Mesenchymal stem cell (in vitro differentiated cells and primary cell): ENCODE results near the gene AGAP3.

ENCODE experiments used
- DNase-seq: peaks from one replicate; pipeline ENCODE4 v3.0.0-alpha.2; 2013
- H2AFZ ChIP-seq: one replicate; pipeline ENCODE4 v1.6.1; 2013; ENCODE audit warnings: low read depth, mild to moderate bottlenecking, control low read depth, inconsistent platforms, low read length, moderate library complexity
- H2AK5ac ChIP-seq: 2 replicates; pipeline ENCODE4 v1.6.1; 2013; ENCODE audit warnings: low read length, moderate library complexity, mild to moderate bottlenecking, inconsistent platforms; ENCODE audit not compliant: severe bottlenecking
- H2BK120ac ChIP-seq: one replicate; pipeline ENCODE4 v1.6.1; 2013; ENCODE audit warnings: low read depth, mild to moderate bottlenecking, inconsistent platforms, low read length, moderate library complexity
- H2BK12ac ChIP-seq, 2 experiments: one replicate each; pipeline ENCODE4 v1.6.1; 2013; ENCODE audit warnings: inconsistent platforms in 2 of 2, low read length in 2 of 2, mild to moderate bottlenecking in 2 of 2, moderate library complexity in 2 of 2, control low read depth in 1 of 2
- H2BK15ac ChIP-seq: one replicate; pipeline ENCODE4 v1.6.1; 2013; ENCODE audit warnings: mild to moderate bottlenecking, low read depth, inconsistent platforms; ENCODE audit not compliant: poor library complexity, severe bottlenecking
- H2BK5ac ChIP-seq: 2 replicates; pipeline ENCODE4 v1.6.1; 2013; ENCODE audit warnings: low read depth, mild to moderate bottlenecking, low read length, control low read depth, inconsistent platforms; ENCODE audit not compliant: poor library complexity, severe bottlenecking
- H3K14ac ChIP-seq, 2 experiments: one replicate each; pipeline ENCODE4 v1.6.1; 2013; ENCODE audit warnings: inconsistent platforms in 2 of 2, low read length in 2 of 2, control low read depth in 1 of 2, mild to moderate bottlenecking in 1 of 2, moderate library complexity in 1 of 2
- H3K18ac ChIP-seq, 2 experiments: one replicate each; pipeline ENCODE4 v1.6.1; 2013; ENCODE audit warnings: inconsistent platforms in 2 of 2, low read length in 2 of 2, control low read depth in 1 of 2, low read depth in 1 of 2, mild to moderate bottlenecking in 1 of 2
- H3K23ac ChIP-seq, 2 experiments: one replicate each; pipeline ENCODE4 v1.6.1; 2013; ENCODE audit warnings: inconsistent platforms in 2 of 2, low read length in 2 of 2, mild to moderate bottlenecking in 2 of 2, moderate library complexity in 2 of 2, control low read depth in 1 of 2
- H3K27ac ChIP-seq: 2 replicates; pipeline ENCODE4 v1.5.1; 2013; ENCODE audit warnings: mild to moderate bottlenecking, moderate library complexity, low read length, control low read depth, inconsistent platforms; ENCODE audit not compliant: poor library complexity, severe bottlenecking
- H3K27me3 ChIP-seq, 2 experiments: 2 replicates each; pipeline versions ENCODE4 v1.6.1 to v1.7.0; 2013; ENCODE audit warnings: low read length in 2 of 2, mild to moderate bottlenecking in 2 of 2, moderate library complexity in 2 of 2, control low read depth in 1 of 2, inconsistent platforms in 1 of 2; ENCODE audit not compliant: control insufficient read depth in 1 of 2, insufficient read depth in 1 of 2
- H3K36me3 ChIP-seq, 2 experiments: 2 replicates each; pipeline versions ENCODE4 v1.6.1 to v1.7.0; 2013; ENCODE audit warnings: low read length in 2 of 2, control low read depth in 1 of 2, inconsistent platforms in 1 of 2, low read depth in 1 of 2, mild to moderate bottlenecking in 1 of 2; ENCODE audit not compliant: insufficient read depth in 2 of 2, control insufficient read depth in 1 of 2
- H3K4ac ChIP-seq, 2 experiments: one replicate each; pipeline ENCODE4 v1.6.1; 2013; ENCODE audit warnings: inconsistent platforms in 2 of 2, low read length in 2 of 2, mild to moderate bottlenecking in 2 of 2, moderate library complexity in 2 of 2, control low read depth in 1 of 2, low read depth in 1 of 2
- H3K4me1 ChIP-seq: 2 replicates; pipeline ENCODE4 v1.6.1; 2013; ENCODE audit warnings: low read depth, low read length, control low read depth; ENCODE audit not compliant: control insufficient read depth, insufficient read depth
- H3K4me2 ChIP-seq: 2 replicates; pipeline ENCODE4 v1.6.1; 2013; ENCODE audit warnings: low read length, mild to moderate bottlenecking, inconsistent platforms; ENCODE audit not compliant: poor library complexity, severe bottlenecking
- H3K4me3 ChIP-seq, 2 experiments: 2 replicates each; pipeline versions ENCODE4 v1.5.1 to v1.7.0; 2013; ENCODE audit warnings: low read length in 2 of 2, mild to moderate bottlenecking in 2 of 2, control low read depth in 1 of 2, low read depth in 1 of 2; ENCODE audit not compliant: insufficient read depth in 1 of 2
- H3K79me1 ChIP-seq: replicated peaks from 2 replicates; pipeline ENCODE4 v1.6.1; 2013; ENCODE audit warnings: mild to moderate bottlenecking, control low read depth, low read length, inconsistent platforms; ENCODE audit not compliant: poor library complexity, severe bottlenecking
- H3K9ac ChIP-seq: 2 replicates; pipeline ENCODE4 v1.7.0; 2013; ENCODE audit warnings: mild to moderate bottlenecking, low read length, moderate library complexity
- H3K9me3 ChIP-seq: 2 replicates; pipeline ENCODE4 v1.7.0; 2013; ENCODE audit warnings: mild to moderate bottlenecking, low read length; ENCODE audit not compliant: control insufficient read depth
- H4K8ac ChIP-seq: one replicate; pipeline ENCODE4 v1.6.1; 2013; ENCODE audit warnings: inconsistent platforms, mild to moderate bottlenecking, low read length, moderate library complexity
- H4K91ac ChIP-seq: one replicate; pipeline ENCODE4 v1.6.1; 2013; ENCODE audit warnings: mild to moderate bottlenecking, low read length, inconsistent platforms
- WGBS: methylation state at CpG from one replicate; pipeline ENCODE4 v1.1.7; 2013; ENCODE audit warnings: mixed read lengths; 5-methylcytosine and 5-hydroxymethylcytosine counted together

AGAP3 gene

DNA sequence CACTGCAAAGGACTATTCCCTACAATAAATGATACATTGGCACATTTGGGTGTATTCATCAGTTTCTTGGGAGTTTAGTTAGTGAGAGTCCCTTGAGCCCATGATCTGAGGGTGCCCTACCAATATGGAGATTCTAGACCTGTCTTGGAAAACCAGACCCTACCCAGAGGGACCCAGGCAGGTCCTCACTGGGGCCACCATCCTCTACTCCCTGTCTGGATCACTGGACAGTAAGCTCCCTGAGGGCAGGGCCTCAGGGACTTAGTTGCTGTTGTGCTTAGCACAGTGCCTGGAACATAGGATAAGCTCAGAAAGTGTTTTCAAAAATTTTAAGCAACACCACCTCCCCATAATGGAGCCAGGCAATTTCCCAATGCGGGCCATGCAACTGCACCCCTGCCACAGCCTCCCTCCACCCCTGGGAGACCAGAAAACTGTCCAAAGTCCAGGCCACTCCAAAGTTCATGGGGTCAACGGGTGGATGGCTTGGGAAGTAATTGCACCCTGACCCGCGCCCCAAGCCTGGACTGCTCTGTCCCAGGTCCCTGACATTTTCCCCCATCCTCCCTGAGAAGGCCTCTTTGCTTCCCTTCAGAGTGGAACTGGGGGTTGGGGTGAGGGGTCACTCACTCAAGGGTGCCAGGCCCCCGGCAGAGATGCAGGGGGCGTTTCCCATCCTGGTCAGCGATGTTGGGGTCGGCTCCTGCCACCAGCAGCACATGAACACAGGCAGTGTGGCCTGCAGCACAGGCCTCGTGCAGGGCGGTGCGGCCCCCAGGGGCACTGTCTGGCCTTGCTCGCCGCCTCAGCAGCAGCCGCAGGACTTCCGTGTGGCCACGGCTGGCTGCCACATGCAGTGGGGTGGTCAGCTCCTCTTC is 99.7 kb downstream of the AGAP3 start:
- Histone ChIP-seq H3K18ac (no peak overlapping the region), H3K4me1 (no peaks in the 10 kb centered on the region), H3K9me3 (peaks cover 6% of the 10 kb centered on the region), H3K4me2 (no peak overlapping the region), H3K36me3 (no peaks in the 10 kb centered on the region), H3K79me1 (no peaks in the 10 kb centered on the region), H3K14ac (no peak overlapping the region), H2AFZ (no peak overlapping the region), H3K27ac (no peak overlapping the region), H2AK5ac (no peak overlapping the region), H4K91ac (no peak overlapping the region), H2BK15ac (no peak overlapping the region), H3K27me3 (peaks cover 39 to 77% of the 10 kb centered on the region in 2 experiments), H2BK120ac (no peak overlapping the region), H4K8ac (no peak overlapping the region), H2BK12ac (no peak overlapping the region), H3K9ac (no peak overlapping the region), H3K23ac (no peak overlapping the region), H3K4ac (no peak overlapping the region), H2BK5ac (no peak overlapping the region), H3K4me3 (no peak overlapping the region)
- no peak for DNase-seq
- WGBS = 86% methylated on average over 15 of the region's 16 CpGs

DNA sequence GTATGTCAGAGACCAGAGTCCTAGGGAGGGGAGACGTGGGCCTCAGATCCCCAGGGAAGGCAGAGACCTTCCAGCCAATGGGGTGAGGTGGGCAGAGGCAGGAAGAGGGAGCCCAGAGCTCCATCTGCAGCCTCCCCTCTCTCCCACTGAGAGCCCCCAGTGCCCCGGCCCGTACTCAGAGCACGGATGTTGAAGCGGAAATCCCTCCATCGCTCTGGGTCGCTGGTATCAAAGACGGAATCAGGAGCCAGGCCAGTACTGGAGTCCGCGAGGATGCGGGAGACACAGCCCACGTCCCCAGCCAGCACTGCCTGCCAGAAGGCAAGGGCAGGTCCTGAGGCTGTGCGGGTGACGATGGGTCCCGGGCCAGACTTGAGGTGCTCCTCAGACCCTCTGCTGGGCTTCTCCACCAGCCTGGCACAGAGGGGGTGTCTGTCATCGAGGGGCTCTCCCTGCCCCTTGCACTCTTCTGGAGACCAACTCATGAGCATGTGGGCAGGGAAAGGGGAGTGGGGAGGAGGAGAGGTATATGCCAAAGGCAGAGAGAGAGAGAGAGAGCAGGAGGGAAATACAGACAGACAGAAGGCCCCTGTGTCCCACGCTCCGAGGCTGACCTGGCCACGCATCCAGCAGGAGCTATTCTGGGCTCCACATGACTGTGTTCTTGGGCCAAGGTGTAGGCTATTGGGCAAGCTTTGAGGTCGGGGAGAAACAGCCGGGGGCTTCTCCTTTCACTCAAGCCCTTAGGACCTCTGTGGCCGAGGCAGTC is 100.5 kb downstream of the AGAP3 start, which contains the start of gene ASB10:
Gene ASB10 (minus strand): TSS at position 611 of the 769 bp plus-strand sequence. CDS start 120 bp downstream, at position 491.
- no peak within 1 kb of the TSS for H2BK15ac ChIP-seq
- H4K91ac ChIP-seq = no peak within 1 kb of the TSS
- no peaks in the 10 kb centered on the region for H3K4me1 ChIP-seq
- H3K36me3 ChIP-seq = no peaks in the 10 kb centered on the region
- no peak within 1 kb of the TSS for H2BK120ac ChIP-seq
- H2AK5ac ChIP-seq = no peak within 1 kb of the TSS
- H2AFZ ChIP-seq = no peak within 1 kb of the TSS
- H3K9me3 ChIP-seq = peaks cover 6% of the 10 kb centered on the region
- no peak within 1 kb of the TSS for H3K4ac ChIP-seq
- no peak within 1 kb of the TSS for H2BK12ac ChIP-seq
- H3K27ac ChIP-seq = no peak within 1 kb of the TSS
- no peak within 1 kb of the TSS for H3K14ac ChIP-seq
- no peak within 1 kb of the TSS for H3K23ac ChIP-seq
- no peak within 1 kb of the TSS for H3K9ac ChIP-seq
- H3K27me3 ChIP-seq = peaks cover 42 to 80% of the 10 kb centered on the region in 2 experiments
- DNase-seq = no peak
- H3K4me3 ChIP-seq = no peak within 1 kb of the TSS
- no peak within 1 kb of the TSS for H3K18ac ChIP-seq
- no peak within 1 kb of the TSS for H2BK5ac ChIP-seq
- no peaks in the 10 kb centered on the region for H3K79me1 ChIP-seq
- H3K4me2 ChIP-seq = no peak within 1 kb of the TSS
- H4K8ac ChIP-seq = no peak within 1 kb of the TSS
- WGBS = 86% methylated on average over 22 of the region's 22 CpGs

- no peaks in the 10 kb centered on the region for H3K79me1 ChIP-seq
- H2BK15ac ChIP-seq = no peak overlapping the region
- no peak overlapping the region for H3K14ac ChIP-seq
- H2AFZ ChIP-seq = no peak overlapping the region
- no peak overlapping the region for H3K4ac ChIP-seq
- H3K4me1 ChIP-seq = no peaks in the 10 kb centered on the region
- H2AK5ac ChIP-seq = no peak overlapping the region
- H3K9ac ChIP-seq = no peak overlapping the region
- H3K27ac ChIP-seq = no peak overlapping the region
- peaks cover 6% of the 10 kb centered on the region for H3K9me3 ChIP-seq
- no peak overlapping the region for H2BK120ac ChIP-seq
- DNase-seq = no peak
- peaks cover 42 to 77% of the 10 kb centered on the region in 2 experiments for H3K27me3 ChIP-seq
- no peaks in the 10 kb centered on the region for H3K36me3 ChIP-seq
- no peak overlapping the region for H2BK5ac ChIP-seq
- 84% methylated on average over 22 of the region's 22 CpGs for WGBS
- no peak overlapping the region for H3K4me2 ChIP-seq
- no peak overlapping the region for H3K23ac ChIP-seq
- H3K4me3 ChIP-seq = no peak overlapping the region
- H2BK12ac ChIP-seq = no peak overlapping the region
- H3K18ac ChIP-seq = no peak overlapping the region
- no peak overlapping the region for H4K91ac ChIP-seq
- H4K8ac ChIP-seq = no peak overlapping the region
These were observed 101.4 kb downstream of the AGAP3 start for GRCh38 chr7:151187409-151188251.
